ENCODE data around the gene NCAM1.

GRCh38 chr11:113168354-113169342 lies 207.4 kb downstream of the NCAM1 start:
- TF ChIP-seq, protein P1, sequence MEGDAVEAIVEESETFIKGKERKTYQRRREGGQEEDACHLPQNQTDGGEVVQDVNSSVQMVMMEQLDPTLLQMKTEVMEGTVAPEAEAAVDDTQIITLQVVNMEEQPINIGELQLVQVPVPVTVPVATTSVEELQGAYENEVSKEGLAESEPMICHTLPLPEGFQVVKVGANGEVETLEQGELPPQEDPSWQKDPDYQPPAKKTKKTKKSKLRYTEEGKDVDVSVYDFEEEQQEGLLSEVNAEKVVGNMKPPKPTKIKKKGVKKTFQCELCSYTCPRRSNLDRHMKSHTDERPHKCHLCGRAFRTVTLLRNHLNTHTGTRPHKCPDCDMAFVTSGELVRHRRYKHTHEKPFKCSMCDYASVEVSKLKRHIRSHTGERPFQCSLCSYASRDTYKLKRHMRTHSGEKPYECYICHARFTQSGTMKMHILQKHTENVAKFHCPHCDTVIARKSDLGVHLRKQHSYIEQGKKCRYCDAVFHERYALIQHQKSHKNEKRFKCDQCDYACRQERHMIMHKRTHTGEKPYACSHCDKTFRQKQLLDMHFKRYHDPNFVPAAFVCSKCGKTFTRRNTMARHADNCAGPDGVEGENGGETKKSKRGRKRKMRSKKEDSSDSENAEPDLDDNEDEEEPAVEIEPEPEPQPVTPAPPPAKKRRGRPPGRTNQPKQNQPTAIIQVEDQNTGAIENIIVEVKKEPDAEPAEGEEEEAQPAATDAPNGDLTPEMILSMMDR (IDR thresholded peaks at IDR 0.05): no peak
- TF ChIP-seq POLR2AphosphoS5 (IDR thresholded peaks at IDR 0.05) (no peak), POLR2A (IDR thresholded peaks at IDR 0.05) (no peak)

Measured in upper lobe of left lung (tissue), 4 donors.